GM21515 (cell line): ENCODE results near the gene PDXK.

Source experiments
- ATAC-seq: cut with Tn5 transposase; IDR thresholded peaks from one replicate; pipeline ENCODE4 v1.9.1; 2021; ENCODE audit not compliant: unreplicated experiment

The PDXK gene

GRCh38 chr21:43802713-43803313 lies 83.9 kb downstream of the PDXK start:
- no peak for ATAC-seq

GRCh38 chr21:43803558-43804300 lies 84.8 kb downstream of the PDXK start:
- no peak for ATAC-seq

GRCh38 chr21:43805275-43805800 lies 86.4 kb downstream of the PDXK start:
- ATAC-seq = peak; percentile 74

- ATAC-seq = no peak
Measured at GRCh38 chr21:43806017-43806710, 87.2 kb downstream of the PDXK start.

- no peak for ATAC-seq
Measured at GRCh38 chr21:43808367-43808766, 89.4 kb downstream of the PDXK start.

GRCh38 chr21:43808832-43809251 lies 89.9 kb downstream of the PDXK start:
- ATAC-seq = no peak

- ATAC-seq = no peak
Measured at GRCh38 chr21:43809346-43809799, 90.4 kb downstream of the PDXK start.

- no peak for ATAC-seq
Measured at GRCh38 chr21:43809853-43810504, 91.0 kb downstream of the PDXK start.

GRCh38 chr21:43810505-43811261 lies 91.8 kb downstream of the PDXK start:
- ATAC-seq = peak; percentile 58

GRCh38 chr21:43811262-43812105 lies 92.6 kb downstream of the PDXK start:
- ATAC-seq = no peak
